ENCODE measurements around the gene LIN37.

The LIN37 gene

DNA sequence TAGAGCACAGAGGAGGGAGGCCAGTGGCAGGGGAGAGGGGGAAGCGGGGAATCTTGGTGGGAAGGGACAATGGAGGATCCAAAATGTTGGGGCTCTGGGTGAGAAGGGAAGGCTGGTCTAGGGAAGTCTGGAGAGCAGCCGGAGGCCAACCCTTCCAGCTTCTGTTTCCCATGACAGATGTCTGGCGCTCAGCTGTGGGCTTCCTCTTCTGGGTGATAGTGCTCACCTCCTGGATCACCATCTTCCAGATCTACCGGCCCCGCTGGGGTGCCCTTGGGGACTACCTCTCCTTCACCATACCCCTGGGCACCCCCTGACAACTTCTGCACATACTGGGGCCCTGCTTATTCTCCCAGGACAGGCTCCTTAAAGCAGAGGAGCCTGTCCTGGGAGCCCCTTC is 1.8 kb upstream of the LIN37 start:
- TF ChIP-seq POLR2AphosphoS5 (IDR thresholded peaks at IDR 0.05; ENCODE audit: low read depth, low read length), result no peak
- TF ChIP-seq, protein P1, sequence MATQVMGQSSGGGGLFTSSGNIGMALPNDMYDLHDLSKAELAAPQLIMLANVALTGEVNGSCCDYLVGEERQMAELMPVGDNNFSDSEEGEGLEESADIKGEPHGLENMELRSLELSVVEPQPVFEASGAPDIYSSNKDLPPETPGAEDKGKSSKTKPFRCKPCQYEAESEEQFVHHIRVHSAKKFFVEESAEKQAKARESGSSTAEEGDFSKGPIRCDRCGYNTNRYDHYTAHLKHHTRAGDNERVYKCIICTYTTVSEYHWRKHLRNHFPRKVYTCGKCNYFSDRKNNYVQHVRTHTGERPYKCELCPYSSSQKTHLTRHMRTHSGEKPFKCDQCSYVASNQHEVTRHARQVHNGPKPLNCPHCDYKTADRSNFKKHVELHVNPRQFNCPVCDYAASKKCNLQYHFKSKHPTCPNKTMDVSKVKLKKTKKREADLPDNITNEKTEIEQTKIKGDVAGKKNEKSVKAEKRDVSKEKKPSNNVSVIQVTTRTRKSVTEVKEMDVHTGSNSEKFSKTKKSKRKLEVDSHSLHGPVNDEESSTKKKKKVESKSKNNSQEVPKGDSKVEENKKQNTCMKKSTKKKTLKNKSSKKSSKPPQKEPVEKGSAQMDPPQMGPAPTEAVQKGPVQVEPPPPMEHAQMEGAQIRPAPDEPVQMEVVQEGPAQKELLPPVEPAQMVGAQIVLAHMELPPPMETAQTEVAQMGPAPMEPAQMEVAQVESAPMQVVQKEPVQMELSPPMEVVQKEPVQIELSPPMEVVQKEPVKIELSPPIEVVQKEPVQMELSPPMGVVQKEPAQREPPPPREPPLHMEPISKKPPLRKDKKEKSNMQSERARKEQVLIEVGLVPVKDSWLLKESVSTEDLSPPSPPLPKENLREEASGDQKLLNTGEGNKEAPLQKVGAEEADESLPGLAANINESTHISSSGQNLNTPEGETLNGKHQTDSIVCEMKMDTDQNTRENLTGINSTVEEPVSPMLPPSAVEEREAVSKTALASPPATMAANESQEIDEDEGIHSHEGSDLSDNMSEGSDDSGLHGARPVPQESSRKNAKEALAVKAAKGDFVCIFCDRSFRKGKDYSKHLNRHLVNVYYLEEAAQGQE (IDR thresholded peaks at IDR 0.05; ENCODE audit: insufficient read depth in 1 of 2, low read depth in 2 of 2, low read length in 2 of 2), result no peak
- no peak for TF ChIP-seq SIN3A (IDR thresholded peaks at IDR 0.05; ENCODE audit: borderline replicate concordance, insufficient read depth, low read length)
- no peak for TF ChIP-seq TAF1 (IDR thresholded peaks at IDR 0.05; ENCODE audit: borderline replicate concordance, insufficient read depth, low read length)
- no peak for TF ChIP-seq FOXP2 (optimal IDR thresholded peaks at IDR 0.05; ENCODE audit: borderline replicate concordance, extremely low read depth, extremely low read length, insufficient read depth)

GRCh38 chr19:35750167-35750566 is 1.8 kb downstream of the LIN37 start:
- no peak for TF ChIP-seq SIN3A (IDR thresholded peaks at IDR 0.05; ENCODE audit: borderline replicate concordance, insufficient read depth, low read length)
- TF ChIP-seq POLR2AphosphoS5 (IDR thresholded peaks at IDR 0.05; ENCODE audit: low read depth, low read length), result no peak
- TF ChIP-seq, protein P1 (IDR thresholded peaks at IDR 0.05; ENCODE audit: insufficient read depth in 1 of 2, low read depth in 2 of 2, low read length in 2 of 2), result no peak
- TF ChIP-seq FOXP2 (optimal IDR thresholded peaks at IDR 0.05; ENCODE audit: borderline replicate concordance, extremely low read depth, extremely low read length, insufficient read depth), result no peak
- TF ChIP-seq TAF1 (IDR thresholded peaks at IDR 0.05; ENCODE audit: borderline replicate concordance, insufficient read depth, low read length), result no peak

GRCh38 chr19:35751839-35752745 is 3.7 kb downstream of the LIN37 start:
- TF ChIP-seq, protein P1 (IDR thresholded peaks at IDR 0.05; ENCODE audit: insufficient read depth in 1 of 2, low read depth in 2 of 2, low read length in 2 of 2), result no peak
- TF ChIP-seq FOXP2 (optimal IDR thresholded peaks at IDR 0.05; ENCODE audit: borderline replicate concordance, extremely low read depth, extremely low read length, insufficient read depth) (no peak), TAF1 (IDR thresholded peaks at IDR 0.05; ENCODE audit: borderline replicate concordance, insufficient read depth, low read length) (no peak), SIN3A (IDR thresholded peaks at IDR 0.05; ENCODE audit: borderline replicate concordance, insufficient read depth, low read length) (no peak), POLR2AphosphoS5 (IDR thresholded peaks at IDR 0.05; ENCODE audit: low read depth, low read length) (no peak)

GRCh38 chr19:35752746-35753350 is 4.5 kb downstream of the LIN37 start:
- TF ChIP-seq, protein P1 (IDR thresholded peaks at IDR 0.05; ENCODE audit: insufficient read depth in 1 of 2, low read depth in 2 of 2, low read length in 2 of 2), result no peak
- no peak for TF ChIP-seq FOXP2 (optimal IDR thresholded peaks at IDR 0.05; ENCODE audit: borderline replicate concordance, extremely low read depth, extremely low read length, insufficient read depth)
- TF ChIP-seq SIN3A (IDR thresholded peaks at IDR 0.05; ENCODE audit: borderline replicate concordance, insufficient read depth, low read length), result no peak
